Measurements from ENCODE around the gene IMMP2L. TPM values are rescaled to one million over a fixed set of nuclear protein-coding genes. Genes with fewer than 3 reads are reported as not detected.

IMMP2L gene
- total and polyA plus RNA-seq, 2 of the 13 experiments (the other 11 are each of a cell fraction or from before 2014, with no cell fraction given): 7.8 to 16.9 TPM

- Histone ChIP-seq H3K9me3 (ENCODE audit: low read length) (no peaks in the 10 kb centered on the region), H3K36me3 (replicated peaks in 1 of 2; ENCODE audit: control insufficient read depth in 1 of 2, insufficient read depth in 2 of 2, low read length in 2 of 2) (no peaks in the 10 kb centered on the region), H2AFZ (ENCODE audit: low read length) (no peak overlapping the region), H3K4me1 (ENCODE audit: insufficient read depth, low read length) (no peaks in the 10 kb centered on the region), H3K9ac (ENCODE audit: insufficient read depth, low read depth, low read length) (no peak overlapping the region), H3K27me3 (ENCODE audit: control insufficient read depth in 1 of 2, insufficient read depth in 2 of 2, low read length in 2 of 2) (no peaks in the 10 kb centered on the region), H3K4me3 (replicated peaks in 1 of 3; ENCODE audit: insufficient read depth in 1 of 3, low read depth in 2 of 3, low read length in 3 of 3) (no peak overlapping the region), H3K4me2 (ENCODE audit: low read depth, low read length) (no peak overlapping the region), H4K20me1 (ENCODE audit: insufficient read depth, low read length) (no peaks in the 10 kb centered on the region), H3K79me2 (ENCODE audit: insufficient read depth, low read length) (no peaks in the 10 kb centered on the region), H3K27ac (ENCODE audit: extremely low read length, insufficient read depth, low read length) (no peak overlapping the region)
- ChIA-PET CTCF (ENCODE audit: low intra/inter-chr PET ratio, low total read pairs) (no interaction called here), POLR2A (no interaction called here)
- DNase-seq (ENCODE audit: low spot score) (no peak), FAIRE-seq (no peak), ATAC-seq (no peak)
- TF ChIP-seq ZNF430 (CRISPR knock-in tag; IDR thresholded peaks at IDR 0.05) (no peak), SMAD9 (CRISPR knock-in tag; IDR thresholded peaks at IDR 0.05) (no peak), CENPT (CRISPR knock-in tag; IDR thresholded peaks at IDR 0.05; ENCODE audit: low read depth) (no peak), NR2F1 (CRISPR knock-in tag; IDR thresholded peaks at IDR 0.05) (no peak), IRX3 (CRISPR knock-in tag; IDR thresholded peaks at IDR 0.05; ENCODE audit: borderline replicate concordance, low read depth) (no peak), TGIF2 (CRISPR knock-in tag; IDR thresholded peaks at IDR 0.05) (no peak), PBX3 (CRISPR knock-in tag; IDR thresholded peaks at IDR 0.05; ENCODE audit: borderline replicate concordance) (no peak), ZNF468 (CRISPR knock-in tag; IDR thresholded peaks at IDR 0.05) (no peak)
- WGBS (ENCODE audit: low lambda C conversion rate): 87% methylated on average over 5 of the region's 5 CpGs
- in situ Hi-C loops (cut with HindIII; ENCODE audit: extremely low pct_ligation_motif_present, low pct_unique_long_range_greater_than_20kb): no loop called here
- no TSS peak for BruUV-seq (replicated peaks)
- intact Hi-C loops (cut with micrococcal nuclease; ENCODE audit: unreplicated experiment): no loop called here
Observed at GRCh38 chr7:111274857-111275256, 287.4 kb downstream of the IMMP2L start.

GRCh38 chr7:111272092-111272491, 290.2 kb downstream of the IMMP2L start:
- no peak overlapping the region for H3K4me2 ChIP-seq (ENCODE audit: low read depth, low read length)
- DNase-seq (ENCODE audit: low spot score): no peak
- H3K36me3 ChIP-seq (replicated peaks in 1 of 2; ENCODE audit: control insufficient read depth in 1 of 2, insufficient read depth in 2 of 2, low read length in 2 of 2): no peaks in the 10 kb centered on the region
- H4K20me1 ChIP-seq (ENCODE audit: insufficient read depth, low read length): no peaks in the 10 kb centered on the region
- in situ Hi-C loops (cut with HindIII; ENCODE audit: extremely low pct_ligation_motif_present, low pct_unique_long_range_greater_than_20kb): no loop called here
- no peak overlapping the region for H3K27ac ChIP-seq (ENCODE audit: extremely low read length, insufficient read depth, low read length)
- no peak for ATAC-seq
- POLR2A ChIA-PET: no interaction called here
- H3K4me1 ChIP-seq (ENCODE audit: insufficient read depth, low read length): peaks cover under 1% of the 10 kb centered on the region; the same call in 1 of the 2 replicates
- CTCF ChIA-PET (ENCODE audit: low intra/inter-chr PET ratio, low total read pairs): no interaction called here
- H3K9me3 ChIP-seq (ENCODE audit: low read length): no peaks in the 10 kb centered on the region
- H3K9ac ChIP-seq (ENCODE audit: insufficient read depth, low read depth, low read length): no peak overlapping the region
- H2AFZ ChIP-seq (ENCODE audit: low read length): no peak overlapping the region
- no peaks in the 10 kb centered on the region for H3K79me2 ChIP-seq (ENCODE audit: insufficient read depth, low read length)
- no peaks in the 10 kb centered on the region for H3K27me3 ChIP-seq (ENCODE audit: control insufficient read depth in 1 of 2, insufficient read depth in 2 of 2, low read length in 2 of 2)
- BruUV-seq (replicated peaks): no TSS peak
- intact Hi-C loops (cut with micrococcal nuclease; ENCODE audit: unreplicated experiment): no loop called here
- no peak overlapping the region for H3K4me3 ChIP-seq (replicated peaks in 1 of 3; ENCODE audit: insufficient read depth in 1 of 3, low read depth in 2 of 3, low read length in 3 of 3)
- no peak for FAIRE-seq
- TF ChIP-seq KAT2B (IDR thresholded peaks at IDR 0.05; ENCODE audit: borderline replicate concordance, low read depth, low read length) (no peak), SOX6 (IDR thresholded peaks at IDR 0.05) (no peak), SOX6 (CRISPR knock-in tag; IDR thresholded peaks at IDR 0.05) (no peak), ZNF280D (CRISPR knock-in tag; IDR thresholded peaks at IDR 0.05) (no peak), HIC2 (CRISPR knock-in tag; IDR thresholded peaks at IDR 0.05; ENCODE audit: low read depth) (no peak)

Data from HepG2 (cell line).